ENCODE results near the gene TMOD2.
A peak's percentile ranks its signal among the peaks of the same experiment; 100 is the strongest.

TMOD2 gene

DNA sequence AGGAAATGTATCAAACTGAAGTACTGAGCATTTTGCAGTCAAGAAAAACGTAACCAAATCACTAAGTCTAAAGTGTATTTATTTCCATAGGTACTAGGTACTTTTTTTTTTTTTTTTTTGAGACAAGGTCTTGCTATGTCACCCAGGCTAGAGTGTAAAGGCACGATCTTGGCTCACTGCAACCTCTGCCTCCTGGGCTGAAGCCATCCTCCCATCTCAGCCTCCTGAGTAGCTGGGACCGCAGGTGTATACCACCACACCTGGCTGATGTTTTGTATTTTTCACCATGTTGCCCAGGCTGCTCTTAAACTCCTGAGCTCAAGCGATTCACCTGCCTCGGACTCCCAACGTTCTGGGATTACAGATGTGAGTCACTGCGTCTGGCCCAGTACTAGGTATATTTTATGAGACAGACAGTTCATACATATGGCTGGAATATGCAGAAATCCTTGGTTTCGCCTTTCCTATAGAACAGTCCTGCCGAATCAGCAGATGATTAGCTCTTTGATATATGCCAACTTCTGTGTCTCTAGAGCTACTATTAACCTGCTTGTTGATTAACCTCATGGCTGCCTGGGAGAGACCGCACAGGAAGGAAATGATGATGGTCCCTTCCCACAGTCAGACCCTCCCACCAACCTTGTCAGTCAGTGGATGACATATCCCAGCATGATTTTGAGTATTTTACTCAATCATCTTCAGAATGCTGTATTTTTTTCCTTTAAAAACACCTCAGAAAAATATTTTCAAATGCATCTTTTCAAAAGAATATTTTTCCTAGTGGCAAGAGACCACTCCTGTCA, 110.4 kb downstream of the TMOD2 start:
- no peak for DNase-seq (ENCODE audit: low read depth, low spot score)
- in situ Hi-C loops (cut with HindIII; ENCODE audit: low sequenced_read_pairs) = no loop called here
- TF ChIP-seq, protein P1, sequence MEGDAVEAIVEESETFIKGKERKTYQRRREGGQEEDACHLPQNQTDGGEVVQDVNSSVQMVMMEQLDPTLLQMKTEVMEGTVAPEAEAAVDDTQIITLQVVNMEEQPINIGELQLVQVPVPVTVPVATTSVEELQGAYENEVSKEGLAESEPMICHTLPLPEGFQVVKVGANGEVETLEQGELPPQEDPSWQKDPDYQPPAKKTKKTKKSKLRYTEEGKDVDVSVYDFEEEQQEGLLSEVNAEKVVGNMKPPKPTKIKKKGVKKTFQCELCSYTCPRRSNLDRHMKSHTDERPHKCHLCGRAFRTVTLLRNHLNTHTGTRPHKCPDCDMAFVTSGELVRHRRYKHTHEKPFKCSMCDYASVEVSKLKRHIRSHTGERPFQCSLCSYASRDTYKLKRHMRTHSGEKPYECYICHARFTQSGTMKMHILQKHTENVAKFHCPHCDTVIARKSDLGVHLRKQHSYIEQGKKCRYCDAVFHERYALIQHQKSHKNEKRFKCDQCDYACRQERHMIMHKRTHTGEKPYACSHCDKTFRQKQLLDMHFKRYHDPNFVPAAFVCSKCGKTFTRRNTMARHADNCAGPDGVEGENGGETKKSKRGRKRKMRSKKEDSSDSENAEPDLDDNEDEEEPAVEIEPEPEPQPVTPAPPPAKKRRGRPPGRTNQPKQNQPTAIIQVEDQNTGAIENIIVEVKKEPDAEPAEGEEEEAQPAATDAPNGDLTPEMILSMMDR (IDR thresholded peaks at IDR 0.05; ENCODE audit: low read depth, low read length) = no peak
- no peak overlapping the region for H3K4me3 ChIP-seq (ENCODE audit: low read depth, low read length)

DNA sequence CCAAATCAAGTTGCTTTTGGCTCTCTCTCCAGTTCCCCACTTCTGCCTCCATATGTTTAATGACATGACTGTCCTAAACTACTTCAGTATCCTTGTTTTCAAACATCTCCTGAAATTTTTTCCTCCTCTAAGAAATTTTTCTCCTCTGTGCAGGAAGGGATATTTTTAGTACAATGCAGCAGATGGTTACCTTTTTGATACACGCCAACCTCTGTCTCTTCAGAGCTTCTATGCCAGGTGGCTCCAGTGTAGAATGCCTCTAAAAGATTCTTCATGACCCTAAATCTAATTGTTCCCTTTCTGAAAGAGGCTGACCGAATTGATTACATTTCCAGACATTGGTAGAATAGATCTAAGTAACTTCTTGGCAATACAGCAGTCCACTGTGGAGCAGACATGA, 111.7 kb downstream of the TMOD2 start:
- DNase-seq (ENCODE audit: low read depth, low spot score) = no peak
- TF ChIP-seq, protein P1 (IDR thresholded peaks at IDR 0.05; ENCODE audit: low read depth, low read length) = no peak
- in situ Hi-C loops (cut with HindIII; ENCODE audit: low sequenced_read_pairs) = no loop called here
- H3K4me3 ChIP-seq (ENCODE audit: low read depth, low read length) = no peak overlapping the region

DNA sequence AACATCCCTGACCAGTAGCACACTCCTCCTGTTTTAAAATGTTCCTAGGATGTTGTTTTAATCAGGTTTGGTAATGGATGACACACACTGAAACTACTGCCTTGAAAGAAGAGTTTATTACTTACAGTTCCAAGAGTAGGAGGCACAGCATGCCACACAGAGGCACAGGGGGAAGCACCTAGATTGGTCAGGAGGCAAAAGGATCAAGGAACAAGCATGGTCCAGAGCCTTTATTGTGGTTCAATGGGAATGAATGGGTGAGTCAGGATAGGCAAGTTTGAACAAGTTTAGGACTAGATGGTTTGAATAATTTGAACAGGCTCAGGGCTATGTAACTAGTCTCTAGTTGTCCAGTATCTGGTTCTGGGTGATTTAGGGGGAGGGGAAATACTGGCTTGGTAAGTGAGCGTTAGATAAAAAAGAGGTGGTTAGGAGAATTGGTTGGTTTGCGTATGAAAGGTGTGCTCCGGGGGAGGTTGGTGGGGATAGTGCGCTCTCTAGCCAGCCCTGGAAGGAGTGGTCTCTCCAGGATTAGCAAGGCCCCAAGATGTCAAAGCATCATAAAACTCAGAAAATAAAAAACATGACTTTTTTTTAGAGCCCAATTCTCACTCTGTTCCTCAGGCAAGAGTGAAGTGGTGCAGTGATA, 113.1 kb downstream of the TMOD2 start:
- no peak overlapping the region for H3K4me3 ChIP-seq (ENCODE audit: low read depth, low read length)
- TF ChIP-seq, protein P1 (IDR thresholded peaks at IDR 0.05; ENCODE audit: low read depth, low read length) = no peak
- DNase-seq (ENCODE audit: low read depth, low spot score) = peak; percentile 29
- in situ Hi-C loops (cut with HindIII; ENCODE audit: low sequenced_read_pairs) = no loop called here

DNA sequence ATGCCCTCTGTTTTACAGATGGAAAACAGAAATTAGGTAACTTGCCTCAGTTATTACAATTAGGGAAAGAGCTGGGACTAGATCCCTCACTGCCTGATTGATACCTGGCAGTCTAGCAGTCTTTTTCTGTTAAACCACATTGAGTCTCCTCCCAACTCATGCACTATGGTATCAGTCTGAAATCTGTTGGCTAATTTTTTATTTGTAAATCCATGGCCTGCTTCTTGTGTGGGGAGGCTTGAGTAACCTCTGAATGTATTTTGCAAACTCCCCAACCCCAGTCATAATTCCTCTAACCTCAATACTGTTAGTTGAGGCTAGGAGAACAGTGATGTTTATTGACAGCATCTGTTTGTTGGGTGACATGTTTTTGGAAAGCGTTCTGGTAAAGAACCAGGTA, 113.9 kb downstream of the TMOD2 start:
- TF ChIP-seq, protein P1 (IDR thresholded peaks at IDR 0.05; ENCODE audit: low read depth, low read length) = no peak
- H3K4me3 ChIP-seq (ENCODE audit: low read depth, low read length) = no peak overlapping the region
- DNase-seq (ENCODE audit: low read depth, low spot score) = no peak
- in situ Hi-C loops (cut with HindIII; ENCODE audit: low sequenced_read_pairs) = no loop called here
